Liver (tissue), 9 donors: Measurements from ENCODE around the gene MACROH2A2. TPM values are rescaled to one million over a fixed set of nuclear protein-coding genes. Genes with fewer than 3 reads are reported as not detected.

Experiments
- DNase-seq: peaks from one replicate; pipeline ENCODE4 v3.0.0-alpha.2; 2017; ENCODE audit warnings: low spot score
- H3K27ac ChIP-seq, 2 donors: one replicate each; pipeline ENCODE4 v1.7.0; 2013; ENCODE audit warnings: inconsistent platforms in 2 of 2, low read length in 2 of 2, control low read depth in 1 of 2, low read depth in 1 of 2, mild to moderate bottlenecking in 1 of 2
- H3K27me3 ChIP-seq, 4 donors: one replicate each; pipeline versions ENCODE4 v1.6.1 to v1.7.0; 2013; ENCODE audit warnings: low read length in 3 of 4, inconsistent platforms in 1 of 4, mild to moderate bottlenecking in 1 of 4, moderate library complexity in 1 of 4; ENCODE audit not compliant: control insufficient read depth in 4 of 4, insufficient read depth in 4 of 4
- H3K36me3 ChIP-seq, 4 donors: one replicate each; pipeline versions ENCODE4 v1.6.1 to v1.7.0; 2013; ENCODE audit warnings: low read length in 3 of 4, mild to moderate bottlenecking in 3 of 4, low read depth in 1 of 4, moderate library complexity in 1 of 4; ENCODE audit not compliant: control insufficient read depth in 4 of 4, insufficient read depth in 3 of 4
- H3K4me1 ChIP-seq, 4 donors: one replicate each; pipeline versions ENCODE4 v1.6.1 to v1.7.0; 2013; ENCODE audit warnings: low read length in 3 of 4, mild to moderate bottlenecking in 3 of 4, moderate library complexity in 1 of 4; ENCODE audit not compliant: control insufficient read depth in 4 of 4, insufficient read depth in 4 of 4
- H3K4me3 ChIP-seq, 3 donors: one replicate each; pipeline versions ENCODE4 v1.6.1 to v1.7.0; 2013; ENCODE audit warnings: low read length in 3 of 3, control low read depth in 1 of 3, low read depth in 1 of 3, mild to moderate bottlenecking in 1 of 3
- H3K9ac ChIP-seq, 2 donors: one replicate each; pipeline ENCODE4 v1.7.0; 2013; ENCODE audit warnings: low read length in 2 of 2, mild to moderate bottlenecking in 2 of 2, moderate library complexity in 2 of 2, control low read depth in 1 of 2, low read depth in 1 of 2
- H3K9me3 ChIP-seq, 4 donors: one replicate each; pipeline versions ENCODE4 v1.6.1 to v1.7.0; 2013; ENCODE audit warnings: low read length in 3 of 4; ENCODE audit not compliant: control insufficient read depth in 4 of 4
- ATF3 ChIP-seq: IDR thresholded peaks from 2 replicates; pipeline ENCODE4 v1.6.1; 2016; ENCODE audit warnings: antibody characterized with exemption
- CTCF ChIP-seq: fragments of 150-350 bp; IDR thresholded peaks from 2 replicates; pipeline ENCODE4 v1.5.1; 2017; ENCODE audit warnings: improper control_type of control experiment, low read depth, low read length; ENCODE audit not compliant: missing input control
- EGR1 ChIP-seq, 2 donors: IDR thresholded peaks; 2 replicates each; pipeline ENCODE4 v1.6.1; 2016 to 2018; ENCODE audit warnings: antibody characterized with exemption in 2 of 2, low read depth in 2 of 2
- FOXA1 ChIP-seq: IDR thresholded peaks from 2 replicates; pipeline ENCODE4 v1.6.1; 2016; ENCODE audit warnings: antibody characterized with exemption
- FOXA2 ChIP-seq: IDR thresholded peaks from 2 replicates; pipeline ENCODE4 v1.6.1; 2016; ENCODE audit warnings: antibody characterized with exemption
- HNF4A ChIP-seq, 2 donors: conservative IDR thresholded peaks; 2 replicates each; pipeline ENCODE4 v1.6.1; 2016; ENCODE audit warnings: antibody characterized with exemption in 2 of 2, mild to moderate bottlenecking in 2 of 2
- HNF4G ChIP-seq: IDR thresholded peaks from 2 replicates; pipeline ENCODE4 v1.6.1; 2016; ENCODE audit warnings: antibody characterized with exemption
- JUND ChIP-seq, 2 donors: IDR thresholded peaks; 2 replicates each; pipeline ENCODE4 v1.6.1; 2016; ENCODE audit warnings: antibody characterized with exemption in 2 of 2
- MAX ChIP-seq: IDR thresholded peaks from 2 replicates; pipeline ENCODE4 v1.6.1; 2016; ENCODE audit warnings: antibody characterized with exemption
- NR2F2 ChIP-seq: IDR thresholded peaks from 2 replicates; pipeline ENCODE4 v1.6.1; 2016; ENCODE audit warnings: antibody characterized with exemption
- RAD21 ChIP-seq, 2 donors: IDR thresholded peaks; 2 replicates each; pipeline ENCODE4 v1.6.1; 2016; ENCODE audit warnings: antibody characterized with exemption in 2 of 2, mild to moderate bottlenecking in 2 of 2
- REST ChIP-seq: IDR thresholded peaks from 2 replicates; pipeline ENCODE4 v1.6.1; 2016; ENCODE audit warnings: antibody characterized with exemption, mild to moderate bottlenecking
- RXRA ChIP-seq, 2 donors: IDR thresholded peaks; 2 replicates each; pipeline ENCODE4 v1.6.1; 2017 to 2018; ENCODE audit warnings: antibody characterized with exemption in 2 of 2, mild to moderate bottlenecking in 1 of 2
- SP1 ChIP-seq: IDR thresholded peaks from 2 replicates; pipeline ENCODE4 v1.6.1; 2018; ENCODE audit warnings: antibody characterized with exemption, mild to moderate bottlenecking
- TAF1 ChIP-seq: conservative IDR thresholded peaks from 2 replicates; pipeline ENCODE4 v1.6.1; 2016; ENCODE audit warnings: antibody characterized with exemption, mild to moderate bottlenecking
- YY1 ChIP-seq: IDR thresholded peaks from 2 replicates; pipeline ENCODE4 v1.6.1; 2016; ENCODE audit warnings: antibody characterized with exemption, mild to moderate bottlenecking
- ZBTB33 ChIP-seq: IDR thresholded peaks from 2 replicates; pipeline ENCODE4 v1.6.1; 2016; ENCODE audit warnings: antibody characterized with exemption
- WGBS: extraction: QIAGEN DNeasy Blood & Tissue Kit; methylation state at CpG from one replicate; pipeline ENCODE4 v1.1.7; 2013; 5-methylcytosine and 5-hydroxymethylcytosine counted together
- polyA plus RNA-seq, 2 donors: library from polyadenylated mRNA; stranded (reverse) in 1 of 2; unstranded in 1 of 2; fragments of 200-250 nt in 1 of 2; fragments of >200 nt in 1 of 2; fragmentation: Nextera tagmentation in 1 of 2; extraction: Ambion mirVana in 1 of 2; gene quantifications; one replicate each; pipeline versions ENCODE4 v1.2.1 to v1.2.3, GENCODE V29; 2013 to 2015
- total RNA-seq, 2 donors: library from RNA; depleted of rRNA; stranded (reverse); fragments of >200 nt; gene quantifications; one replicate each; pipeline ENCODE4 v1.2.3, GENCODE V29; 2014
- donor health status: healthy.
- donor health status: healthy.
- donor health status: healthy.
- donor health status: healthy.
- donor health status: healthy.

The MACROH2A2 gene
- total and polyA plus RNA-seq, 4 donors, result 1.2 to 7.2 (median 3.4) TPM

- Histone ChIP-seq H3K4me1 (peaks cover 0 to 15% (median 3%) of the 10 kb centered on the region in 4 donors), H3K27ac (no peak overlapping the region), H3K27me3 (no peaks in the 10 kb centered on the region), H3K9me3 (no peaks in the 10 kb centered on the region), H3K9ac (no peak overlapping the region), H3K4me3 (no peak overlapping the region), H3K36me3 (peaks cover 0 to 8% (median 2%) of the 10 kb centered on the region in 4 donors)
- DNase-seq, result no peak
- TF ChIP-seq RXRA (IDR thresholded peaks at IDR 0.05), result no peak
- no peak for TF ChIP-seq SP1
- TF ChIP-seq NR2F2, result no peak
- no peak for TF ChIP-seq TAF1
- no peak for TF ChIP-seq ZBTB33
- TF ChIP-seq JUND (IDR thresholded peaks at IDR 0.05), result no peak
- TF ChIP-seq HNF4G, result no peak
- TF ChIP-seq CTCF, result no peak
- no peak for TF ChIP-seq REST
- no peak for TF ChIP-seq YY1
- no peak for TF ChIP-seq FOXA1
- TF ChIP-seq RAD21 (IDR thresholded peaks at IDR 0.05), result no peak
- TF ChIP-seq FOXA2, result no peak
- TF ChIP-seq EGR1 (IDR thresholded peaks at IDR 0.05; ENCODE audit: low read depth in 2 of 2), result no peak
- TF ChIP-seq HNF4A (conservative IDR thresholded peaks at IDR 0.05), result no peak
- no peak for TF ChIP-seq ATF3
- TF ChIP-seq MAX, result no peak
- WGBS, result 64% methylated on average over 3 of the region's 3 CpGs
Measured at GRCh38 chr10:70101668-70102067, 49.0 kb downstream of the MACROH2A2 start.
